Left ventricle myocardium inferior (tissue), 1 donor: ENCODE measurements around the gene GADD45G. TPM values are rescaled to one million over a fixed set of nuclear protein-coding genes. Genes with fewer than 3 reads are reported as not detected.

ENCODE experiments used
- DNase-seq: peaks from one replicate; pipeline ENCODE4 v3.0.0-alpha.2; 2020
- H3K27ac ChIP-seq: fragments of 200-600 bp; replicated peaks from 2 replicates; pipeline ENCODE4 v1.8.0; 2021
- H3K27me3 ChIP-seq: fragments of 200-600 bp; 2 replicates; pipeline ENCODE4 v1.8.0; 2021; ENCODE audit warnings: low read depth
- H3K36me3 ChIP-seq: fragments of 200-600 bp; 2 replicates; pipeline ENCODE4 v1.8.0; 2021
- H3K4me1 ChIP-seq: fragments of 200-600 bp; 2 replicates; pipeline ENCODE4 v1.8.0; 2021
- H3K4me3 ChIP-seq: fragments of 200-600 bp; 2 replicates; pipeline ENCODE4 v1.8.0; 2021; ENCODE audit warnings: mild to moderate bottlenecking, moderate library complexity
- H3K9me3 ChIP-seq: fragments of 200-600 bp; replicated peaks from 2 replicates; pipeline ENCODE4 v1.8.0; 2021
- intact Hi-C: fragments of 100-400 bp; cut with micrococcal nuclease; formaldehyde crosslinking; loops from one replicate; pipeline ENCODE4 v1.11.0; 2022
- total RNA-seq: library from RNA; stranded (reverse); fragmentation: NEBNext Ultra II Directional; extraction: Animal tissue kit (Norgen Biotek cat#: 25700); gene quantifications from one replicate; pipeline ENCODE4 v1.2.1, GENCODE V29; 2021
- TF ChIP-seq, protein P1 (sequence below): fragments of 200-600 bp; IDR thresholded peaks from 2 replicates; pipeline ENCODE4 v1.8.0; 2021; ENCODE audit warnings: antibody characterized with exemption, mild to moderate bottlenecking, borderline replicate concordance
- donor health status: DM: no; HTN: yes; CAD: no; lungs with severe emphysema.

GADD45G gene
- total RNA-seq, 1 donor from 2014 or later = 44.5 TPM

DNA sequence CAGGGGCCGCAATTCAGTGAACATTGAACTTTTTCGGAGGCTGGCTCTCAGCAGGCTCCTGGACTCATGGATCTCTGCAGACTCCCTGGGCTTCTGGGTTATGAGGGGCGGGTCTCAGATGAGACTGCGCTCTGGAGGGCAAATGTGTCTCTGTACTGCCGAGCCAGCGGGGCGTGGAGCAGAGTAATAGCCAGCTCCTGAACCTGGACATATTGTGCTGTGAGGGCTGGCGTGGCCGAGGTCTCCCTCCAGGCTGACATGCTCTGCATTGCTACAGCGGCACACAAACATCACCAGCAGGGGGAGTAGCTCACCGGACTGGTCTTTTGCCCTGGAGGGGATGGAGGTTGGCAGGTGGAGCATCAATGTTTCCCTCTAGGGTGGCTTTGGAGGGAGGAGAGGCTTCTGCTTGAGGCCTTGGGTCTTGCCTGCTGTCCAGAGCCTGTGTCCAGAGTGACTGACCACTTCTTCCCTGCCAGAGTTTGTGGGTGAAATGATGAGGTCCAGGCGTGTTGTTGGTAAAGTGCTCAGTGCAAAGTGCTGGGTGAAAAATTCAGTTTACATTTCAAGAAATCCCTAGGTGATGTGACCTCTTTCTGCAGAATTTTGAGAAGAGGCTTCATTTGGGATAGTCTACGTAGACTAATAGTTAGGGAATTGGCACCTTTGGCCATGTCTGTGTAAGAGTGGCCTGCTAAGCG is 10.9 kb upstream of the GADD45G start:
- Histone ChIP-seq H3K36me3 (no peaks in the 10 kb centered on the region), H3K9me3 (no peaks in the 10 kb centered on the region), H3K27me3 (peaks cover 37% of the 10 kb centered on the region), H3K27ac (no peak overlapping the region), H3K4me1 (peaks cover 3% of the 10 kb centered on the region), H3K4me3 (no peak overlapping the region)
- TF ChIP-seq, protein P1, sequence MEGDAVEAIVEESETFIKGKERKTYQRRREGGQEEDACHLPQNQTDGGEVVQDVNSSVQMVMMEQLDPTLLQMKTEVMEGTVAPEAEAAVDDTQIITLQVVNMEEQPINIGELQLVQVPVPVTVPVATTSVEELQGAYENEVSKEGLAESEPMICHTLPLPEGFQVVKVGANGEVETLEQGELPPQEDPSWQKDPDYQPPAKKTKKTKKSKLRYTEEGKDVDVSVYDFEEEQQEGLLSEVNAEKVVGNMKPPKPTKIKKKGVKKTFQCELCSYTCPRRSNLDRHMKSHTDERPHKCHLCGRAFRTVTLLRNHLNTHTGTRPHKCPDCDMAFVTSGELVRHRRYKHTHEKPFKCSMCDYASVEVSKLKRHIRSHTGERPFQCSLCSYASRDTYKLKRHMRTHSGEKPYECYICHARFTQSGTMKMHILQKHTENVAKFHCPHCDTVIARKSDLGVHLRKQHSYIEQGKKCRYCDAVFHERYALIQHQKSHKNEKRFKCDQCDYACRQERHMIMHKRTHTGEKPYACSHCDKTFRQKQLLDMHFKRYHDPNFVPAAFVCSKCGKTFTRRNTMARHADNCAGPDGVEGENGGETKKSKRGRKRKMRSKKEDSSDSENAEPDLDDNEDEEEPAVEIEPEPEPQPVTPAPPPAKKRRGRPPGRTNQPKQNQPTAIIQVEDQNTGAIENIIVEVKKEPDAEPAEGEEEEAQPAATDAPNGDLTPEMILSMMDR = peak; percentile 67
- intact Hi-C loops = loop anchor here (10.0 kb wide), 1 partner anchor 1271 kb away; no protein-coding TSS in a partner anchor
- DNase-seq = peak; percentile 36

DNA sequence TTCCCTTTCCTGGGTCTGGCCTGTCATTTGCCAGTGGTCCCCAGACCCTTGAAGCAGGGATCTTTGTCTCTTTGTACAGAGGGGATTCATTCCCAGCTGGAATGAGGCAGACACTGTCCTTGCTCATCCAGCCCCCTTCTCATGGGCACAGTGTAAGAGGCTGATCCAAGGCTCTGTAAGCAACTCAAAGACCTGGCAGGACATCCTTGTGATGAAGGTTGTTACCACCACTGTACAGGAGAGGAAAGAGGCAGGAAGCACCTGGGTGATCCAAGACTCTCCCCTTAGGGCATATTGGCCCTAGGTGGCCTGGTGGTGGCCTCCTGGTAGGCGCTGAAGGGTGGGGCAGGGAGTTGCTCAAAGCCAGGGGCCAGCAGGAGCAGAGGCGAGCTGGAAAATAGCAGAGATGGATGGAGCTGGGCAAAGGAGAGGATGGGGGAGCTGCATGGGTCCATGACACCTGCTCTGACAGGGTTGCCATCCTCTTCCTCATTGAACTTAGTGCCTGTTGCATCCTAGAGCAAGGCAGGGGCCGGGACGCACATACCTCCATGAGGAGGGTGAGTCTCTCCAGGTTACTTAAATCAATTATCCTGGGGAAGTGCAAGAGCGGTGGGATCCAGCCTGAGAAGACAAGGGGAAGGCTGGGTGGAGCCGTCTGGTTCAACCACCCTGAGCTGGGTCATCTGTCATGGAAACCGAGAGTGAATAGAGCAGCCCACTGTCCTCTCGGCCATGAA is 9.8 kb upstream of the GADD45G start:
- TF ChIP-seq, protein P1 = no peak
- no peaks in the 10 kb centered on the region for H3K9me3 ChIP-seq
- intact Hi-C loops = loop anchor here (10.0 kb wide), 1 partner anchor 1270 kb away; no protein-coding TSS in a partner anchor
- H3K27me3 ChIP-seq = peaks cover 26% of the 10 kb centered on the region
- H3K4me3 ChIP-seq = no peak overlapping the region
- H3K27ac ChIP-seq = no peak overlapping the region
- H3K36me3 ChIP-seq = no peaks in the 10 kb centered on the region
- DNase-seq = no peak
- H3K4me1 ChIP-seq = peaks cover 7% of the 10 kb centered on the region

DNA sequence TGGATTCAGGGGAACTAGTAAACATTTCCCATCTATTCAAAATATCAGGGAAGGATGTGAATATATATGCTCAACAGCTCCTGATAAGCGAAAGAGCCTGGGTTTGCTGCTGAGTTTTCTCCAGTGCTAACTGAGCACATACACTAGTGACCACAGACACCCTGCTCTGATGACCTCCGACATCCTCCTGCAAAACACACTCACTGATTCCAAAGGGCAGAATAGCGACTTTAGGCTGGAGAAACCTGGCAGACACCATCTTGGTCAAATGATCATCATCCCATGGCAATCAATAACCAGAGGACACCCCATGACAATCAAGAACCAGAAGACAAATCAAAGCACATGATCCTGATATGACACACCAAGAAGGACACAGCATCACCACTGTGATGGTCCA is 9.2 kb upstream of the GADD45G start:
- Histone ChIP-seq H3K27ac (no peak overlapping the region), H3K36me3 (no peaks in the 10 kb centered on the region), H3K4me3 (no peak overlapping the region), H3K4me1 (peaks cover 11% of the 10 kb centered on the region), H3K27me3 (peaks cover 23% of the 10 kb centered on the region), H3K9me3 (no peaks in the 10 kb centered on the region)
- no peak for DNase-seq
- TF ChIP-seq, protein P1 = no peak
- intact Hi-C loops = loop anchor here (10.0 kb wide), 1 partner anchor 1269 kb away; no protein-coding TSS in a partner anchor

DNA sequence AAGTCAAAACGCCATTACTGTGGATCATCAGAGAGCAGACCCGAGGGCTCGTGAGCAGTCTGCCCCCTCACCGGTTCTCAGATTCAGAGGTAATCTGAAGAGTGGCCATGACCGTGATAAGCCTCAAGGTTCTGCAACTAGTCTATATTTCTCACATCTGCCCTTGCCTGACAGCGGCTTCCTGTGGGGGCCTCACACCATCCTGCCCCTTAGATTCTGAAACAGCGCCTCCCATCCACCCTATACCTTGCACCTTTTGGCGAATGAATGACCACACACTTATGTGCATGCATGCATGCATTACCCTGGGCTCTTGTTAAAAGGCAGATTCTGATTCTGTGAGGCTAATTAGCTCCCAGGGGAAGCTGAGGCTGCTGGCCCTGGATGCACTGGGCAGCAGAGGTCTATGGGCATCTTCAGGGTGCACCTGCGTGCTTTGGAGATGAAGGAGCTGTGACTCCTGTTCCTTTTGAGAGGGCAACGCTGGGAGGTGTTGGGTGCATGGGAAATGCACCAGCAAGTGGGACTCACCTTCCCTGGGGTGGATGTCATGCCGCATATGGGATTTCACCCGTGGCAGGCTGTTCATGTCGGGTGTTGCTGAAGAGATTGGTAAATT is 7.8 kb upstream of the GADD45G start:
- intact Hi-C loops = loop anchor here (10.0 kb wide), 1 partner anchor 1268 kb away; no protein-coding TSS in a partner anchor
- H3K27me3 ChIP-seq = peaks cover 13% of the 10 kb centered on the region
- TF ChIP-seq, protein P1 = no peak
- H3K9me3 ChIP-seq = no peaks in the 10 kb centered on the region
- peaks cover 11% of the 10 kb centered on the region for H3K4me1 ChIP-seq
- no peak for DNase-seq
- no peaks in the 10 kb centered on the region for H3K36me3 ChIP-seq
- H3K27ac ChIP-seq = no peak overlapping the region
- H3K4me3 ChIP-seq = no peak overlapping the region

DNA sequence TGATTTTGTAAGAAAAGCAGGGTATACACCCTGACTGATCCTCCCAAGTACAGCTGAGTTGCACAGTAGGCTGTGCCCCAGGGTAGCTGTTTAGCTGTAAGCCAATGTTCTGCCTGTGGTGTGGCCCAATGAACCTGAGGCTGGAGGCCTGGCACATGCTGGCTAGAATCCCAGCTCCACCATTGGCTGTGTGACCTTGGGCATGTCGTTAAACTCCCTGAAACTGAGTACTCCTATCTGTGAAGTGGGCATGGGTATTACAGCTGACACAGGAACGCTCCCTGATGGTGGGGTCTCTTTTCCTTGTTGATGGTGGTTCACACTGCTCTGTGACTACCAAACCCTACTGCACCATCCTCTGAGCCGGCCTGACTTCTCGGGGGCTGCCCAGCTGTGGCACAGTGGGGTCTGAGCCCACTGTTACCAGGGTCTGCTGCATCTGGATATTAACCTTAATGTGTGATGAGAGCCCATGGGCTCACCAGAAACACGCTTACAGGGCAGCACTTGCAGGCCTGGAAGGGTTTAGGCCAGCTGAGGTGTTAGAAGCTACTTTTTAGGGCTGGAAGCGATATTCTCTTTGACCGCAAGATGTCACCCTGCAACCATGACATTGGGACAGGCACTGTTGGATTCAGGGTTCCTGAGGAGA is 7.0 kb upstream of the GADD45G start:
- Histone ChIP-seq H3K36me3 (no peaks in the 10 kb centered on the region), H3K9me3 (no peaks in the 10 kb centered on the region), H3K4me1 (peaks cover 11% of the 10 kb centered on the region), H3K4me3 (no peak overlapping the region), H3K27me3 (peaks cover 9% of the 10 kb centered on the region), H3K27ac (no peak overlapping the region)
- no peak for DNase-seq
- intact Hi-C loops = loop anchor here (10.0 kb wide), 1 partner anchor 1267 kb away; no protein-coding TSS in a partner anchor
- TF ChIP-seq, protein P1 = peak; percentile 88
